Fibroblast of skin of abdomen (primary cell): ENCODE data around the gene NOP53.
"Not testable (repeated sequence)": the region's sequence is repeated elsewhere in the genome, so short reads cannot be mapped to it uniquely, and the experiment has no call there.

ENCODE experiments used
- DNase-seq: peaks from one replicate; pipeline ENCODE4 v3.0.0-alpha.2; 2013

Gene NOP53

GRCh38 chr19:47755065-47755761 lies 9.9 kb downstream of the NOP53 start:
- no peak for DNase-seq

GRCh38 chr19:47755762-47756626 lies 10.6 kb downstream of the NOP53 start:
- no peak for DNase-seq

- no peak for DNase-seq
Measured at GRCh38 chr19:47756627-47756929, 11.2 kb downstream of the NOP53 start.

GRCh38 chr19:47756953-47757608 lies 11.7 kb downstream of the NOP53 start:
- no peak for DNase-seq

GRCh38 chr19:47757617-47758442 lies 12.5 kb downstream of the NOP53 start:
- DNase-seq = no peak

GRCh38 chr19:47758443-47758804 lies 13.1 kb downstream of the NOP53 start:
- DNase-seq = no peak

- no peak for DNase-seq
Measured at GRCh38 chr19:47760632-47760999, 15.3 kb downstream of the NOP53 start.

GRCh38 chr19:47761566-47761965 lies 16.2 kb downstream of the NOP53 start:
- no peak for DNase-seq

GRCh38 chr19:47762151-47762550 lies 16.8 kb downstream of the NOP53 start:
- DNase-seq = no peak

- no peak for DNase-seq
Measured at GRCh38 chr19:47762615-47763308, 17.4 kb downstream of the NOP53 start.

- DNase-seq = not testable (repeated sequence)
Measured at GRCh38 chr19:47764705-47765104, 19.4 kb downstream of the NOP53 start.

GRCh38 chr19:47765523-47766358 lies 20.4 kb downstream of the NOP53 start:
- DNase-seq = peak; percentile 54

GRCh38 chr19:47766359-47766620 lies 20.9 kb downstream of the NOP53 start:
- DNase-seq = no peak

- peak; percentile 20 for DNase-seq
Measured at GRCh38 chr19:47766670-47767069, 21.3 kb downstream of the NOP53 start.

GRCh38 chr19:47767349-47767748 lies 22.0 kb downstream of the NOP53 start:
- no peak for DNase-seq

GRCh38 chr19:47768604-47769003 lies 23.3 kb downstream of the NOP53 start:
- DNase-seq = no peak

- DNase-seq = no peak
Measured at GRCh38 chr19:47769534-47769933, 24.2 kb downstream of the NOP53 start.

- not testable (repeated sequence) for DNase-seq
Measured at GRCh38 chr19:47771291-47771690, 25.9 kb downstream of the NOP53 start.

- DNase-seq = no peak
Measured at GRCh38 chr19:47776568-47776967, 31.2 kb downstream of the NOP53 start.

GRCh38 chr19:47777245-47778048 lies 32.1 kb downstream of the NOP53 start:
- DNase-seq = not testable (repeated sequence)
